Metanephros (tissue), 1 donor: ENCODE measurements around the gene TFAP2E. TPM values are rescaled to one million over a fixed set of nuclear protein-coding genes. Genes with fewer than 3 reads are reported as not detected.

ENCODE experiments used
- total RNA-seq: library from RNA; depleted of rRNA; stranded (reverse); fragments of >200 nt; gene quantifications from one replicate; pipeline ENCODE4 v1.2.3, GENCODE V29; 2014

Gene TFAP2E
- 0.82 TPM for total RNA-seq

DNA sequence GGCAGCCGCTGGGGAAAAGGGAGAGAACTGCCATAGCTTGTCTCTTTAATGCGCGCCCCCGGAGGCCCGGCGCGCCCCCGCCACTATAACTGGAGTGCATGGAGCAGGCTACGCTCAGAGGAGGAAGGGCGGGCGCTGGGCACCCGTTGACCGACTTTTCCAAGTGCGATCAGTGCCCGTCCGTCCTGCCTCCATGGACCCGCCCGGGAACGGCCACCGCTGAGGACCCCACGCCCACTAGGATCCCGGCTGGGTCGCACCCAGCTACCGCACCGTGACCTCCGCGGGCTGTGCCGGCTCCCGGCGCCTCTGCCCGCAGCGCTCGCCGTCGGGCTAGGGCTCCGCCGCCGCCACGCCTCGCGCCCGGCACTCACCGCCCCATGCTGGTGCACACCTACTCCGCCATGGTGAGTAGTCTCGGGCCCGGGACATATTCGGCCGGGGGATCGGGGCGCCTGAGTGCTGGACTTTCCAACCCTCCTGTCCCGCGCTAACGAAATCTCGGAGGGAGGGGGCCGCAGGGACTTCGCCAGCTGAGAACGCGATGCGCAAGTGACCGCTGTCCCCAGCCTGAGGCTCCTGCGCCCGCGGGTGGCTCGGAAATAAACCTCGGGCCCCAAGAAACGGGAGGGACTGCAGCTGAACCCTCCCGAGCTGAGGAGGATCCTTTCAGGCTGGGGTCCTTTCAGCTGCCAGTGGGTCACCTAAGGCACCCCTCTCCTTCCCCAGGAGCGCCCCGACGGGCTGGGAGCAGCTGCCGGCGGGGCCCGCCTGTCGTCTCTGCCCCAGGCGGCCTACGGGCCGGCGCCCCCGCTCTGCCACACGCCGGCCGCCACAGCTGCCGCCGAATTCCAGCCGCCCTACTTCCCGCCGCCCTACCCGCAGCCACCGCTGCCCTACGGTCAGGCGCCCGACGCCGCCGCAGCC lies at the start of gene TFAP2E:
TFAP2E (plus strand) TSS at position 117 of the 927 bp plus-strand sequence; CDS start at position 381, 264 bp downstream.

DNA sequence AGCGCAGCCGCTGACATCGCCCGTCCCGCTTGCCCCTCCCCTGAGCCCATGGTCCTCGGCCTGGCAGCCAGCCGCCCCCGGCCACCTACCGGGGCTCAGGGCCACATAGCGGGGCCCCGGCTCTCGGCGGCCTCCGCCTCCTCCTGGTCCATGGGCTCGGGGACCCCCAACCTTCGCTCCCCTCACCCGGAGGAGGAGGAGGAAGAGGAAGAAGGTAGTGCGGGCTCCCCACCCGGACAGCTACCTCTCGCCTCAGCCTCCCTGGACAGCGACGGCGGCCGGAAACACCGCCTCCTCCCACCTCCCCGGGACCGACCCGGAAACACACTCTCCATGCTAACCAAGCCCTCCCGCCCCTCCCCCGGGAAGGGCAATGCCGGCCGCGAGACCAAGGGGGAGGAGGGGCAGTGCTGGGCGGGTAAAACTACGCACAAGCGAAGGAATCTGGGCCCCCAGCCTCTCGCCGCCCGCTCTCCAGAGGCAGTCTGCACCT lies 15.9 kb upstream of the TFAP2E start, which contains the start of gene KIAA0319L:
KIAA0319L (minus strand) TSS at position 286 of the 493 bp plus-strand sequence. CDS start 2,912 bp downstream, outside the sequence.

DNA sequence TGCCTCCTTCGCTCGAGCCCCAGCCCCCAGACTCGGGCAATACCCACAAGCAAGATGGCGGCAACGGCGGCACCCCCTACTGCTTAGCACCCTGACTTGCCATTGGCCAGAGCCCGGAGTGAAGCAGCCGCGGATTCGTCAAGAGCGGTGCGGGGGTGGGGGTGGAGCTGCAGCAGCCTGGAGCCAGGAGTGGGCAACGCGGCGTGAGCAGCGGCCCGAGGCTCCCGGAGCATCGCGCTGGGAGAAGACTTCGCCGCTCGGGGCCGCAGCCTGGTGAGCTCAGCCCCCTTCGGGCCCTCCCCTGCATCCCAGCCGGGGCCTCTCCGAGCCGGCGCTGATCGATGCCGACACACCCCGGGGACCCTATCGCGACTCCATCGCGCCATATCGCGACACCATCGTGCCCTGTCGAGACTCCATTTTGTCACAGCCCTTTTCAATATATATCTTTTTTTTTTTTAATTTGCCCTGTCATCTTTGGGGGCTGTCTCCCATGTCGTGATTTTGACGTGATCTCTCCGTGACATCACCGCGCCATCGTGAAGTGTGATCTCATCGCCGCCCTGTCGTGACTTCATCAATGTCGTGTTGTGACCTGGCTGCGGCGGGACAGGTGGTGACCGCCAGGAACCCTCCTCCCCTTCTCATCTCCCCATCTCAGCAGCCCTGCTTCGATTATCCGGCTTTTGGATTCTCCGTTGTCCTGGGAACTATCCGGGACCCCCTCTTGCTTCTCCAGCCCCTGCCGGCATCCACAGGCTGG lies 15.3 kb upstream of the TFAP2E start, which contains the start of gene NCDN:
NCDN (plus strand) TSS at position 189 of the 763 bp plus-strand sequence; CDS start at position 581, 392 bp downstream.

DNA sequence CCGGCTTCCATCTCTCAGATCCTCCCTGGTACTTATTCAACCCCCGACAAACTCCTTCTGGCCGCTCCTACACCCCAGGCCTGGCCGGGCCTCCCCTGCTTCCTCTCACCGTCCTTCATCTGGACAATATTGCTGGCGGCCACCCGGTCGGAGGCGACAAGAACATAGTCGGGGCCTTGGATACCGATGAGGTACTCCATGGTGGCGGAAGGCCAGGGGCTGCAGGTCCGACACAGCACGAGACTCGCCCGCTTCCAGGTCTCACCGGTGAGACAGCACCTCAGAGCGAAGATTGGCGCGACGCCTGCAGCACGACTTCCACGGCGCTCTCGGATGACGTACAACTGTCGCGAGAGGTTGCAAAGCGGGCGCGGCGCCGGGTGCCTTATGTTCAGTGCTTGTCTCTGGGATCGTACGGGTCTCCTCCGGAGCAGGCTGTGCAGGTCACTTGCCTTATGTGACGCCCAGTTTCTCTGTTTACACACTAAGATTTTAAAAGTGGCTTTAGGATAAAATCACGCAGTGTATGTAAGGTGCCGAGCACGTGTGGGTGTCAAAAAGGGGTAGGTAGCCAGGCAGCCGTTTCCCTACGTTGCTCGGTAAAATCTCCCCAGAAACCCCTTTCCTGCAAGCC lies 68.2 kb downstream of the TFAP2E start, which contains the start of gene PSMB2:
PSMB2 (minus strand) TSS at position 294 of the 634 bp plus-strand sequence; CDS start at position 200, 94 bp downstream.

Other genes with a start within 250 kb of the TFAP2E start
- gene KIAA0319L, start 15.9 kb upstream of the TFAP2E start, total RNA-seq: 74.8 TPM
- 21.7 TPM for gene NCDN, start 15.5 kb upstream of the TFAP2E start, total RNA-seq
- 28.9 TPM for gene PSMB2, start 68.2 kb downstream of the TFAP2E start, total RNA-seq
- 5.8 TPM for gene C1orf216, start 145.6 kb downstream of the TFAP2E start, total RNA-seq
- gene CLSPN, start 196.7 kb downstream of the TFAP2E start, total RNA-seq: 5.1 TPM
- gene AGO4, start 234.7 kb downstream of the TFAP2E start, total RNA-seq: 30.5 TPM